Tibial nerve (tissue), 3 donors: ENCODE measurements around the gene ZCCHC14.

ENCODE experiments used
- CTCF ChIP-seq, 5 experiments: fragments of 200-600 bp in 3 of 5; fragments of 450-650 bp in 2 of 5; sonication (generic) in 3 of 5; IDR thresholded peaks; one replicate each; pipeline ENCODE4 v1.5.1; 2016 to 2019; ENCODE audit warnings: antibody characterized with exemption in 5 of 5, mild to moderate bottlenecking in 3 of 5, moderate library complexity in 2 of 5
- POLR2A ChIP-seq, 2 donors: fragments of 450-650 bp; IDR thresholded peaks; one replicate each; pipeline ENCODE4 v1.6.1; 2017; ENCODE audit warnings: antibody characterized with exemption in 2 of 2, mild to moderate bottlenecking in 2 of 2, moderate library complexity in 2 of 2

DNA sequence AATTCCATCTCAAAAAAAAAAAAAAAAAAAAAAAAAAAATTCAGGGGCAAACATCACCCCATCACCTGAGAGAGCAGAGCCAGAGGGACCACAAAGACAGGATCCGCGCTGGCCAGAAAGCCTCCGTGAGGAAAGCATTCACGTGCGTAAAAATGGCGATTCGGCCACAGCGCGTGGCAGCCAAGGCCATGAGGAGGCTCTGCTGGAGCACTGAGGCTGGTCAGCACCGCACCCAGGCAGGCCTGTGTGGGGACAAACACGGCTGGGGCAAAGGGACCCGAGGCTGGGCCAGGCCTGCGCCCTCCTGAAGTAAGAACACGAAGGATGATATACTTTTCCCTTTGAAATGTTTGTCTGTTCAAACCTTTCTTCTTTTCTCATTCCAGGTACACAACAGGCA is 55.5 kb downstream of the ZCCHC14 start:
- no peak for TF ChIP-seq CTCF (IDR thresholded peaks at IDR 0.05)
- TF ChIP-seq POLR2A (IDR thresholded peaks at IDR 0.05), result no peak
